HepG2 (cell line): Measurements from ENCODE around the gene PACS1.

Source experiments
- ATF2 ChIP-seq: sonication (generic); formaldehyde crosslinking; IDR thresholded peaks from 2 replicates; pipeline ENCODE4 v1.4.0; 2020; ENCODE audit warnings: missing genetic modification reagents
- NFE2L1 ChIP-seq: sonication (generic); formaldehyde crosslinking; IDR thresholded peaks from 2 replicates; pipeline ENCODE4 v1.4.0; 2020; ENCODE audit warnings: missing genetic modification reagents, mild to moderate bottlenecking, borderline replicate concordance
- RFX5 ChIP-seq: IDR thresholded peaks from 2 replicates; pipeline ENCODE4 v1.6.1; 2011; ENCODE audit warnings: low read depth, low read length, improper control_type of control experiment
- ZNF574 ChIP-seq: sonication (generic); formaldehyde crosslinking; IDR thresholded peaks from 2 replicates; pipeline ENCODE4 v1.4.0; 2020; ENCODE audit warnings: missing genetic modification reagents
- ZNF614 ChIP-seq: IDR thresholded peaks from 2 replicates; pipeline ENCODE4 v1.6.1; 2018; ENCODE audit warnings: missing biosample characterization, missing genetic modification reagents, inconsistent platforms, borderline replicate concordance

DNA sequence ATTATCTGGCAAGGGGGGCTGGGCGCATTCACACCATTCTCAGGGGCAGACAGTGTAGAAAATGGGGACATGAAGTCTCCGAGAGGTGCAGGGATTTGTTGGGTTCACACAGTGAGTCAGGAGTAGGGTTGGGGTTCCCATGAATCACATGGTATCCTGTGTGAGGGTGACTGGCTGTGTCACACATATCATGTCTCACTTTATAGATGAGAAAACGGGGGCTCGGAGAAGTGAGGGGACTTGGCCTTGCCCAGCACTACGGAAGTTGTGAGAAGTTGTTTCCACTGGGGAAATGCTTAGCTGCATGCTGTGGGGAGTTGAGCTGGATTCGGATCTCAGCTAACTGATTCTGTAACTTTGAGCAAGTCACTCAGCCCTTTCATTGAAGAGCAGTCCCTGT is 25.3 kb upstream of the PACS1 start:
- TF ChIP-seq NFE2L1 (no peak), ATF2 (CRISPR knock-in tag) (no peak), ZNF614 (no peak), ZNF574 (no peak), RFX5 (no peak)
